HepG2 (cell line): ENCODE results near the gene ADSS1. TPM values are rescaled to one million over a fixed set of nuclear protein-coding genes. Genes with fewer than 3 reads are reported as not detected.
A peak's percentile ranks its signal among the peaks of the same experiment; 100 is the strongest.

Source experiments
- AKAP8 ChIP-seq: sonication (generic); formaldehyde crosslinking; IDR thresholded peaks from 2 replicates; pipeline ENCODE4 v1.5.1; 2020; ENCODE audit warnings: mild to moderate bottlenecking, missing genetic modification reagents
- BRCA1 ChIP-seq: sonication (generic); formaldehyde crosslinking; IDR thresholded peaks from 2 replicates; pipeline ENCODE4 v1.4.0; 2020; ENCODE audit warnings: missing genetic modification reagents
- ERF ChIP-seq: IDR thresholded peaks from 2 replicates; pipeline ENCODE4 v1.6.1; 2018; ENCODE audit warnings: missing biosample characterization, missing genetic modification reagents
- GPN1 ChIP-seq: sonication (generic); formaldehyde crosslinking; IDR thresholded peaks from 2 replicates; pipeline ENCODE4 v1.5.1; 2020; ENCODE audit warnings: missing genetic modification reagents, borderline replicate concordance
- GZF1 ChIP-seq: sonication (generic); formaldehyde crosslinking; IDR thresholded peaks from 2 replicates; pipeline ENCODE4 v1.5.1; 2020; ENCODE audit warnings: mild to moderate bottlenecking, missing genetic modification reagents
- HOXA7 ChIP-seq: sonication (generic); formaldehyde crosslinking; IDR thresholded peaks from 2 replicates; pipeline ENCODE4 v1.8.1; 2022; ENCODE audit warnings: mild to moderate bottlenecking, missing genetic modification reagents, moderate library complexity
- MAFK ChIP-seq, 2 experiments: IDR thresholded peaks in 1 of 2; conservative IDR thresholded peaks in 1 of 2; 2 replicates each; pipeline ENCODE4 v1.6.1; 2011; ENCODE audit warnings: improper control_type of control experiment in 2 of 2, low read length in 2 of 2
- RARA ChIP-seq: IDR thresholded peaks from 2 replicates; pipeline ENCODE4 v1.6.1; 2016; ENCODE audit warnings: missing genetic modification reagents, missing compliant biosample characterization
- SOX5 ChIP-seq: IDR thresholded peaks from 2 replicates; pipeline ENCODE4 v1.6.1; 2016; ENCODE audit warnings: borderline replicate concordance
- SP5 ChIP-seq: IDR thresholded peaks from 2 replicates; pipeline ENCODE4 v1.6.1; 2016; ENCODE audit warnings: low read depth, borderline replicate concordance
- TGIF2 ChIP-seq: IDR thresholded peaks from 2 replicates; pipeline ENCODE4 v1.6.1; 2016; ENCODE audit warnings: control low read depth, missing compliant biosample characterization
- YEATS4 ChIP-seq: sonication (generic); formaldehyde crosslinking; IDR thresholded peaks from 2 replicates; pipeline ENCODE4 v1.4.0; 2020; ENCODE audit warnings: missing genetic modification reagents, borderline replicate concordance
- ZBTB3 ChIP-seq: sonication (generic); formaldehyde crosslinking; IDR thresholded peaks from 2 replicates; pipeline ENCODE4 v1.4.0; 2020; ENCODE audit warnings: low read depth, mild to moderate bottlenecking, moderate library complexity, missing genetic modification reagents, borderline replicate concordance
- ZNF251 ChIP-seq: sonication (generic); formaldehyde crosslinking; IDR thresholded peaks from 2 replicates; pipeline ENCODE4 v1.9.0; 2021; ENCODE audit warnings: mild to moderate bottlenecking, missing genetic modification reagents
- ZNF30 ChIP-seq: sonication (generic); formaldehyde crosslinking; IDR thresholded peaks from 2 replicates; pipeline ENCODE4 v1.5.0; 2020; ENCODE audit warnings: mild to moderate bottlenecking, missing genetic modification reagents
- ZNF333 ChIP-seq: sonication (generic); formaldehyde crosslinking; IDR thresholded peaks from 2 replicates; pipeline ENCODE4 v1.4.0; 2020; ENCODE audit warnings: mild to moderate bottlenecking, missing genetic modification reagents, borderline replicate concordance
- ZNF33B ChIP-seq: sonication (generic); formaldehyde crosslinking; IDR thresholded peaks from 2 replicates; pipeline ENCODE4 v1.5.1; 2020; ENCODE audit warnings: mild to moderate bottlenecking, missing genetic modification reagents
- ZNF746 ChIP-seq: sonication (generic); formaldehyde crosslinking; IDR thresholded peaks from 2 replicates; pipeline ENCODE4 v1.8.0; 2022; ENCODE audit warnings: mild to moderate bottlenecking, missing genetic modification reagents
- ZNF768 ChIP-seq: sonication (generic); formaldehyde crosslinking; IDR thresholded peaks from 2 replicates; pipeline ENCODE4 v1.4.0; 2020; ENCODE audit warnings: missing genetic modification reagents
- ZSCAN22 ChIP-seq: sonication (generic); formaldehyde crosslinking; IDR thresholded peaks from 2 replicates; pipeline ENCODE4 v1.4.0; 2020; ENCODE audit warnings: mild to moderate bottlenecking, missing genetic modification reagents
- ZSCAN25 ChIP-seq: sonication (generic); formaldehyde crosslinking; IDR thresholded peaks from 2 replicates; pipeline ENCODE4 v1.8.0; 2022; ENCODE audit warnings: mild to moderate bottlenecking, missing genetic modification reagents
- polyA plus RNA-seq, 8 experiments: library from polyadenylated mRNA; depleted of rRNA in 3 of 8; stranded (reverse) in 7 of 8; unstranded in 1 of 8; fragments of >200 nt; fragmentation: Illumina TruSeq in 4 of 8; extraction: Trizol in 4 of 8; gene quantifications; 2 replicates each; pipeline versions ENCODE4 v1.2.1 to v1.2.3, GENCODE V29; 2011 to 2016; ENCODE audit warnings: low read depth in 4 of 8, missing spikeins in 1 of 8, mixed read lengths in 1 of 8; ENCODE audit not compliant: insufficient read depth in 1 of 8
- total RNA-seq, 5 experiments: library from RNA; depleted of rRNA; stranded (reverse); fragments of >200 nt; fragmentation: Illumina TruSeq; extraction: Trizol; gene quantifications; 2 replicates each; pipeline ENCODE4 v1.2.3, GENCODE V29; 2016; ENCODE audit warnings: low read depth in 1 of 5
- TF ChIP-seq, protein P1 (sequence below): sonication (generic); formaldehyde crosslinking; IDR thresholded peaks from 2 replicates; pipeline ENCODE4 v1.5.0; 2020; ENCODE audit warnings: missing genetic modification reagents
- TF ChIP-seq, protein P2 (sequence below): sonication (generic); formaldehyde crosslinking; IDR thresholded peaks from 2 replicates; pipeline ENCODE4 v1.9.0; 2022; ENCODE audit warnings: missing genetic modification reagents, mild to moderate bottlenecking, borderline replicate concordance
- TF ChIP-seq, protein P3 (sequence below): sonication (generic); formaldehyde crosslinking; IDR thresholded peaks from 2 replicates; pipeline ENCODE4 v1.8.1; 2023; ENCODE audit warnings: mild to moderate bottlenecking, moderate library complexity, missing genetic modification reagents
- TF ChIP-seq, protein P4 (sequence below): sonication (generic); formaldehyde crosslinking; IDR thresholded peaks from 2 replicates; pipeline ENCODE4 v1.5.1; 2020; ENCODE audit warnings: missing genetic modification reagents, mild to moderate bottlenecking, borderline replicate concordance
- TF ChIP-seq, protein P5 (sequence below): IDR thresholded peaks from 2 replicates; pipeline ENCODE4 v1.6.1; 2016

The ADSS1 gene
- total and polyA plus RNA-seq, 2 of the 13 experiments (the other 11 are each of a cell fraction or from before 2014, with no cell fraction given), result 1.0 to 36.7 TPM

DNA sequence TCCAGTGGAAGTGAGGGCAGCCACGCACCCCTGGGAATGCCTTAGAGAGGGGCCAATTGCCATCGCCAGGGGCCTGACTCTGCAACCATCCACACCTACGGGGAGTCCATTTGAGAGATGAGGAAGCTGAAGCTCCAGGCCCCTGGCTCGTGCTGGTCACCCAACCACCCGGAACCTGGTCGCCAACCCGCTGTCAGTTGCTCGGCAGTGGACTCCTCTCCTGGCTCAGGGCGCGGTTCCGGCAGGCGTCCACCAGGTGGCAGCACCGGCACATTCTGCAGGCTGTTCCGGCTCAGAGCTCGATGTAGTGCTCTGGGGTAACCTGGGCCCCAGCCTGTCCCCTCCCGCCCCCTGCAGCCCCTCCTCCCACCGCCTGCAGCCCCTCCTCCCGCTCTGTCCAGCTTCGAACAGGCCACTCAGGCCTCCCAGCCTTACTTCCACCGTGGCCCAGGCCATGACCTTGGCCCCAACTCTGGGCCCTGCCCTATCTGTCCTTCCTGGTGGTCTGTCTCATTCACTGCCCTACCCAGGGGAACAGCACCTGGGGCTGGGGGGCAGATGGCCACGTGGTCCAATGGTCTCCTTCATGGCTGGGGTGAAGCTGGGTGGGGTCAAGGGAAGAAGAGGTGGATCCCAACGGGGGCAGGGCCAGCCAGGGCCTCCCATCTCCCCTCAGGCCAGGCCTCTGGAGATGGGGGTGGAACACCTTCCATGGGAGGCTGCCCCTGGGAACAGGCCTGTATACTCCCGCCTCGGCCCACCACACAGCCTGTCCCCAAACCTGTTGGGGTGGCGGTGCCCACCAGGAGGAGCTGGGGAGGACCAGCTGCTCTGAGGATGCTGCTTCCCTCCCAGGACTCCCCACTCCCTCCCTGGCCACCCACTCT, 44.7 kb downstream of the ADSS1 start (continued):
- peak; percentile 46; the same call in 1 of the 2 replicates for TF ChIP-seq TGIF2 (CRISPR knock-in tag)
- TF ChIP-seq, protein P1, sequence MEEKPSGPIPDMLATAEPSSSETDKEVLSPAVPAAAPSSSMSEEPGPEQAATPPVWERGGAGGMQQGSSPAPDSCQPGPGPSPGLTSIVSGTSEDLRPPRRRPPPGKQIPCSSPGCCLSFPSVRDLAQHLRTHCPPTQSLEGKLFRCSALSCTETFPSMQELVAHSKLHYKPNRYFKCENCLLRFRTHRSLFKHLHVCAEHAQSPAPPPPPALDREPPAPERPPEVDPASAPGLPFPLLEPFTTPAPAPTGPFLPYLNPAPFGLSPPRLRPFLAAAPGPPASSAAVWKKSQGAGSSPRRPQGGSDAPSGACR (CRISPR knock-in tag), result no peak
- no peak for TF ChIP-seq GPN1
- no peak for TF ChIP-seq HOXA7 (CRISPR knock-in tag)
- peak; percentile 30; the same call in 1 of the 2 replicates for TF ChIP-seq SOX5 (CRISPR knock-in tag)
- TF ChIP-seq GZF1 (CRISPR knock-in tag), result no peak
- peak; percentile 63 for TF ChIP-seq SP5 (CRISPR knock-in tag)
- TF ChIP-seq ZNF33B (CRISPR knock-in tag), result no peak
- peak; percentile 89 for TF ChIP-seq AKAP8 (CRISPR knock-in tag)
- TF ChIP-seq ZSCAN22 (CRISPR knock-in tag), result no peak
- TF ChIP-seq, protein P2, sequence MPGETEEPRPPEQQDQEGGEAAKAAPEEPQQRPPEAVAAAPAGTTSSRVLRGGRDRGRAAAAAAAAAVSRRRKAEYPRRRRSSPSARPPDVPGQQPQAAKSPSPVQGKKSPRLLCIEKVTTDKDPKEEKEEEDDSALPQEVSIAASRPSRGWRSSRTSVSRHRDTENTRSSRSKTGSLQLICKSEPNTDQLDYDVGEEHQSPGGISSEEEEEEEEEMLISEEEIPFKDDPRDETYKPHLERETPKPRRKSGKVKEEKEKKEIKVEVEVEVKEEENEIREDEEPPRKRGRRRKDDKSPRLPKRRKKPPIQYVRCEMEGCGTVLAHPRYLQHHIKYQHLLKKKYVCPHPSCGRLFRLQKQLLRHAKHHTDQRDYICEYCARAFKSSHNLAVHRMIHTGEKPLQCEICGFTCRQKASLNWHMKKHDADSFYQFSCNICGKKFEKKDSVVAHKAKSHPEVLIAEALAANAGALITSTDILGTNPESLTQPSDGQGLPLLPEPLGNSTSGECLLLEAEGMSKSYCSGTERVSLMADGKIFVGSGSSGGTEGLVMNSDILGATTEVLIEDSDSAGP (CRISPR knock-in tag), result peak; percentile 67
- TF ChIP-seq, protein P3, sequence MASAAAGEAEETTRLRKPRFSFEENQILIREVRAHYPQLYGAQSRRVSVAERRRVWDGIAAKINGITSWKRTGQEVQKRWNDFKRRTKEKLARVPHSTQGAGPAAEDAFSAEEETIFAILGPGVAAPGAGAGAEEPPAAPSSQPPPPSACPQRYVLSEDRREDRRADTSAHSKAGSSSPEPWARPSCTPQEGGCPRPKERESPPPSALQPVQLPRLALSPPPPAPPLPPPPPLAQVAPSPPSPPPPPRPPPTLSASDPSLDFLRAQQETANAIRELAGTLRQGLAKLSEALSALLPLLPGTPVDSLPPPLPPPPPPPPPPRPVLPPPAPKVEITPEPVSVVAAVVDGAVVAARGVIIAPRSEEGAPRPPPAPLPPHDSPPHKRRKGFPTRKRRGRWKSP, result no peak; the same call in 1 of the 2 replicates
- TF ChIP-seq, protein P4, sequence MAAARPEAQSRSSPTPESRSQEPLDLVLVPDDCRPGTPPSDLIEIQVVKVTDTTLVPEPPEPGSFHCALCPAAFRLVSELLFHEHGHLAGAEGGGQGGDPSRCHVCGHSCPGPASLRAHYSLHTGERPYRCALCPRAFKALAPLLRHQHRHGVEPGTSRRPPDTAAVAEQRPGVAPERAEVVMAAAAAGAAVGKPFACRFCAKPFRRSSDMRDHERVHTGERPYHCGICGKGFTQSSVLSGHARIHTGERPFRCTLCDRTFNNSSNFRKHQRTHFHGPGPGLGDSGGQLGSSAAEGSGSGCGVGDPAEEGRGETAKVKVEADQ (CRISPR knock-in tag), result peak; percentile 62; the same call in 1 of the 2 replicates
- TF ChIP-seq BRCA1 (CRISPR knock-in tag), result peak; percentile 63; the same call in 1 of the 2 replicates
- no peak for TF ChIP-seq MAFK (conservative IDR thresholded peaks at IDR 0.05 in 1 of 2, IDR thresholded peaks at IDR 0.05 in 1 of 2; ENCODE audit: low read length in 2 of 2)
- no peak for TF ChIP-seq ZNF30 (CRISPR knock-in tag)
- peak; percentile 76; the same call in 1 of the 2 replicates for TF ChIP-seq ZNF746 (CRISPR knock-in tag)
- TF ChIP-seq ERF (CRISPR knock-in tag), result no peak; the same call in 1 of the 2 replicates
- peak; percentile 73; the same call in 1 of the 2 replicates for TF ChIP-seq ZSCAN25 (CRISPR knock-in tag)
- TF ChIP-seq RARA (CRISPR knock-in tag), result peak; percentile 79
- TF ChIP-seq, protein P5, sequence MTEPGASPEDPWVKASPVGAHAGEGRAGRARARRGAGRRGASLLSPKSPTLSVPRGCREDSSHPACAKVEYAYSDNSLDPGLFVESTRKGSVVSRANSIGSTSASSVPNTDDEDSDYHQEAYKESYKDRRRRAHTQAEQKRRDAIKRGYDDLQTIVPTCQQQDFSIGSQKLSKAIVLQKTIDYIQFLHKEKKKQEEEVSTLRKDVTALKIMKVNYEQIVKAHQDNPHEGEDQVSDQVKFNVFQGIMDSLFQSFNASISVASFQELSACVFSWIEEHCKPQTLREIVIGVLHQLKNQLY (CRISPR knock-in tag), result peak; percentile 19; the same call in 1 of the 2 replicates
- 0 out of 2 replicates have a peak, but pooled peaks have one; percentile 25 for TF ChIP-seq ZNF768 (CRISPR knock-in tag)
- no peak for TF ChIP-seq ZNF333
- TF ChIP-seq ZNF251, result no peak
- TF ChIP-seq YEATS4, result peak; percentile 78
- TF ChIP-seq ZBTB3 (CRISPR knock-in tag), result no peak
